WERI-Rb-1 (cell line): ENCODE results near the gene EVX2.
A peak's percentile ranks its signal among the peaks of the same experiment; 100 is the strongest.

ENCODE experiments used
- DNase-seq: peaks from one replicate; pipeline ENCODE4 v3.0.0-alpha.2; 2020
- H3K27ac ChIP-seq: fragments of 250-450 bp; sonication (Bioruptor Pico); 2 replicates; pipeline ENCODE4 v1.5.1; 2020; ENCODE audit warnings: mild to moderate bottlenecking, moderate library complexity
- H3K27me3 ChIP-seq: fragments of 250-450 bp; sonication (Bioruptor Pico); 2 replicates; pipeline ENCODE4 v1.5.1; 2021; ENCODE audit warnings: mild to moderate bottlenecking, low read depth, moderate library complexity; ENCODE audit not compliant: insufficient read depth, severe bottlenecking
- H3K36me3 ChIP-seq: fragments of 250-450 bp; sonication (Bioruptor Pico); 2 replicates; pipeline ENCODE4 v1.5.1; 2020; ENCODE audit warnings: mild to moderate bottlenecking, moderate library complexity
- H3K4me3 ChIP-seq: 2 replicates; pipeline ENCODE4 v1.5.1; 2011; ENCODE audit warnings: low read depth, mild to moderate bottlenecking, control low read depth, low read length
- H3K9me3 ChIP-seq: fragments of 250-450 bp; sonication (Bioruptor Pico); 2 replicates; pipeline ENCODE4 v1.5.1; 2021; ENCODE audit warnings: mild to moderate bottlenecking, moderate library complexity; ENCODE audit not compliant: severe bottlenecking
- TF ChIP-seq, protein P1 (sequence below): IDR thresholded peaks from 2 replicates; pipeline ENCODE4 v1.5.1; 2011; ENCODE audit warnings: low read depth, mild to moderate bottlenecking, control low read depth, inconsistent platforms, low read length

Gene EVX2

DNA sequence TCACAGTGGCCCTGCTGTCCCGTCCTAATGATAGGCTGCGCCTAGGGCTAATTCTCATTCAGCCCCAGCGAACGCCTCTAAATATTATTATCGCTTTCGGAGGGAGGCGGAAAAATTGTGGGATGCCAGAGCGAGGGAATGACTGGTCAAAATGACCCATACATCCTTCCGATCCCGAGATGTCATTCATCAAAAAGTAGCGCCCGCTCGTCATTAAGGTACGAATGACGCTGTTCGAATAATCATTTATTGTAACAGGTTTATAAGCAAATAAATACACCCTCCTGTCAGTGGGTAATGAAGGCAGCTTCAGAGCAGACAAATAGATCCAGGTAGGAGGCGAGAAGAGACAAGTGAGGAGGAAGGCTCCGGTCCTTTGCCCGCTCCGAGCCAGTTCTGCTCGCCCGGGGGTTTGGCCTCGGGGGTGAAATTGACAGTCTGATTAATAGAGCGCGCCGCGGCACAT, at the start of gene EVX2:
Gene EVX2, minus strand, starts transcription at position 167 of the 466 bp plus-strand sequence. CDS start 186 bp downstream, outside the sequence.
- H3K27ac ChIP-seq: no peak within 1 kb of the TSS
- H3K36me3 ChIP-seq: no peaks in the 10 kb centered on the region
- H3K27me3 ChIP-seq: peaks cover 96% of the 10 kb centered on the region
- H3K4me3 ChIP-seq: peak within 1 kb of the TSS; percentile 12
- no peak for DNase-seq
- TF ChIP-seq, protein P1, sequence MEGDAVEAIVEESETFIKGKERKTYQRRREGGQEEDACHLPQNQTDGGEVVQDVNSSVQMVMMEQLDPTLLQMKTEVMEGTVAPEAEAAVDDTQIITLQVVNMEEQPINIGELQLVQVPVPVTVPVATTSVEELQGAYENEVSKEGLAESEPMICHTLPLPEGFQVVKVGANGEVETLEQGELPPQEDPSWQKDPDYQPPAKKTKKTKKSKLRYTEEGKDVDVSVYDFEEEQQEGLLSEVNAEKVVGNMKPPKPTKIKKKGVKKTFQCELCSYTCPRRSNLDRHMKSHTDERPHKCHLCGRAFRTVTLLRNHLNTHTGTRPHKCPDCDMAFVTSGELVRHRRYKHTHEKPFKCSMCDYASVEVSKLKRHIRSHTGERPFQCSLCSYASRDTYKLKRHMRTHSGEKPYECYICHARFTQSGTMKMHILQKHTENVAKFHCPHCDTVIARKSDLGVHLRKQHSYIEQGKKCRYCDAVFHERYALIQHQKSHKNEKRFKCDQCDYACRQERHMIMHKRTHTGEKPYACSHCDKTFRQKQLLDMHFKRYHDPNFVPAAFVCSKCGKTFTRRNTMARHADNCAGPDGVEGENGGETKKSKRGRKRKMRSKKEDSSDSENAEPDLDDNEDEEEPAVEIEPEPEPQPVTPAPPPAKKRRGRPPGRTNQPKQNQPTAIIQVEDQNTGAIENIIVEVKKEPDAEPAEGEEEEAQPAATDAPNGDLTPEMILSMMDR: no peak
- peaks cover 29% of the 10 kb centered on the region for H3K9me3 ChIP-seq

GRCh38 chr2:176133389-176133788, 49.6 kb upstream of the EVX2 start:
- no peak for DNase-seq
- H3K9me3 ChIP-seq: peaks cover 9% of the 10 kb centered on the region
- TF ChIP-seq, protein P1: no peak
- peaks cover 94% of the 10 kb centered on the region for H3K27me3 ChIP-seq
- H3K27ac ChIP-seq: no peak overlapping the region
- no peaks in the 10 kb centered on the region for H3K36me3 ChIP-seq
- H3K4me3 ChIP-seq: no peak overlapping the region

DNA sequence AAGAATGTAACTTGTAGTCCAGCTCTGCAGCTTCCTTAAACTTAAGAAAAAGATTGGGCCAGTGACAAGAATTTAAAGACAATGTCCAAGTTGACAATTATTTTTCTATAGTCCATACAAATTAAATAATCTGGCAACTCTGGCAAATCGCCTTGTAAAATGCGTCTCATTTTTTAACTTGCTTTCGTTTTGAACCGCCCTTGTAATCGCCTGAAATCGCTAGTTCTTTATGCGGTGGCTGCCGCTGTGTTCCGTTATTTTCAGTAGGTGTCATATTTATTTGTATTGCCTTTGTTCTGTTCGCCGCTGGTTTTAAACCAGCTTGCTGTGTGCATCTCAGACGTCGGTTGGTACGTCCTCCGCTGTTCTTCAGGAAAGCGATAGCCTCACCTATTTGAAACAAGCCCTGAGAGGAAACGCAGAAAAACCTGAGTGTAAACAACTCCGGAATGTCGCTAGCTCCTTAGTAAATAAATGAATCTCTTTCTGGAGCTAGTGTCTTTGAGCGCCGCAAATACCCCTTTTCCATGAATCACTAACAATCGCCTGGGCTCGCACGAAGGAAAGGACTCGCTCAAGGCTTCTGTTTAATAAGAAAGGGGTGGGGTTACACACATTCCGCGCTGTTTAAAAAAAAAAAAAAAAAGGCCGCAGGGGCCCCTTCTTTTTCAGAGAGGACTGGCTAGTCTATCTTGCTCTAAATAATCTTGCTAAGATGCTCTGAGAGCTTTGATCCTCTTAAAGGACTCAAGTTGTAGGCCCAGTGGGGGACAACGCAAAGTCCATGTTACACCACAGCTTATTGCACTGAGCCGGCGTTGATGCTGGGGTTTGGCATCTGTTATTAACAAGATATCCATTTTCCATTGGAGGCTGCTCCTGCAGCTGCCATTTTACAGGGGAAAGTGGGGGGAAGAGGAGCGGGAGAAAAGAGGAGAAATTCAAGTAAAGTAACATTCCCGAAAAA, 48.7 kb upstream of the EVX2 start:
- no peak overlapping the region for H3K4me3 ChIP-seq
- H3K9me3 ChIP-seq: peaks cover 9% of the 10 kb centered on the region
- H3K36me3 ChIP-seq: no peaks in the 10 kb centered on the region
- TF ChIP-seq, protein P1: no peak
- H3K27me3 ChIP-seq: peaks cover 94% of the 10 kb centered on the region
- peak; percentile 69 for DNase-seq
- no peak overlapping the region for H3K27ac ChIP-seq

DNA sequence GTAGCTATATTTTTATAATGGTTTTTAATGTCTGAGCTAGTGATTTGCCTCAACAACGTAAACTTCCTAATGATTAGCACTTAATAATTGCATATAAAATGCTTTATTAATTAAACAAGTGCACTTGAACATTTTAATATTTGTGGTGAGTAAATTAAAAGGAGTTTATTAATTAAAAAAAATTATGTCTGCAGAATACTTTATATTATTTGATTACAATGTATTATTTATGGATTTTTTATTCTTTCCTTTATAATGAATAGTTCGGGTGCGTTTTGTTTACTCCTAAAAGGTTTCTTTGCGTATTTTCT, 48.0 kb upstream of the EVX2 start:
- no peak overlapping the region for H3K4me3 ChIP-seq
- DNase-seq: no peak
- peaks cover 94% of the 10 kb centered on the region for H3K27me3 ChIP-seq

GRCh38 chr2:176130957-176131847, 47.4 kb upstream of the EVX2 start:
- Histone ChIP-seq H3K4me3 (no peak overlapping the region), H3K27me3 (peaks cover 94% of the 10 kb centered on the region), H3K36me3 (no peaks in the 10 kb centered on the region), H3K27ac (no peak overlapping the region), H3K9me3 (peaks cover 9% of the 10 kb centered on the region)
- TF ChIP-seq, protein P1: no peak
- DNase-seq: no peak

More for the DNA sequence above, 48.0 kb upstream of the EVX2 start:
- Histone ChIP-seq H3K9me3 (peaks cover 9% of the 10 kb centered on the region), H3K27ac (no peak overlapping the region), H3K36me3 (no peaks in the 10 kb centered on the region)
- TF ChIP-seq, protein P1: no peak
